Vagina (tissue), 2 donors: ENCODE measurements around the gene CDS2. TPM values are rescaled to one million over a fixed set of nuclear protein-coding genes. Genes with fewer than 3 reads are reported as not detected.

Experiments used
- DNase-seq, 2 donors: peaks; one replicate each; pipeline ENCODE4 v3.0.0-alpha.2; 2017; ENCODE audit errors: extremely low spot score in 2 of 2
- H3K27ac ChIP-seq: fragments of 200-600 bp; sonication (generic); one replicate; pipeline ENCODE4 v1.5.1; 2019
- H3K27me3 ChIP-seq: fragments of 200-600 bp; sonication (generic); one replicate; pipeline ENCODE4 v1.5.1; 2019
- H3K36me3 ChIP-seq, 2 donors: fragments of 200-600 bp; sonication (generic); one replicate each; pipeline ENCODE4 v1.5.1; 2017 to 2019
- H3K4me1 ChIP-seq: fragments of 200-600 bp; sonication (generic); one replicate; pipeline ENCODE4 v1.5.1; 2019
- H3K4me3 ChIP-seq, 2 donors: fragments of 200-600 bp; sonication (generic); 1 replicate in 1 of 2; 2 replicates in 1 of 2; pipeline ENCODE4 v1.5.1; 2016 to 2019
- H3K9me3 ChIP-seq: fragments of 200-600 bp; sonication (generic); one replicate; pipeline ENCODE4 v1.5.1; 2019
- CTCF ChIP-seq, 3 experiments: fragments of 450-650 bp in 2 of 3; fragments of 200-600 bp in 1 of 3; sonication (generic) in 1 of 3; IDR thresholded peaks; one replicate each; pipeline ENCODE4 v1.5.1; 2017 to 2019; ENCODE audit warnings: antibody characterized with exemption in 3 of 3, mild to moderate bottlenecking in 2 of 3, moderate library complexity in 2 of 3
- POLR2A ChIP-seq, 2 donors: fragments of 450-650 bp; IDR thresholded peaks; one replicate each; pipeline ENCODE4 v1.6.1; 2017; ENCODE audit warnings: antibody characterized with exemption in 2 of 2, mild to moderate bottlenecking in 2 of 2, moderate library complexity in 2 of 2
- POLR2AphosphoS5 ChIP-seq, 2 donors: sonication (generic); formaldehyde crosslinking; IDR thresholded peaks; one replicate each; pipeline ENCODE4 v1.9.0; 2017; ENCODE audit warnings: antibody characterized with exemption in 2 of 2, mild to moderate bottlenecking in 2 of 2, low read depth in 1 of 2; ENCODE audit not compliant: insufficient read depth in 1 of 2
- intact Hi-C: fragments of 100-400 bp; cut with DNase I; formaldehyde crosslinking; loops from one replicate; pipeline ENCODE4 v1.15.1; 2023
- small RNA-seq: library from RNA; depleted of rRNA; stranded (forward); fragments of <200 nt; gene quantifications from one replicate; pipeline ENCODE3, GENCODE V24; 2016
- total RNA-seq: library from RNA; depleted of rRNA; stranded (reverse); fragments of >200 nt; gene quantifications from one replicate; pipeline ENCODE4 v1.2.3, GENCODE V29; 2016

CDS2 gene
- total RNA-seq, 1 donor from 2014 or later: 24.8 TPM

- Histone ChIP-seq H3K27me3 (no peaks in the 10 kb centered on the region), H3K9me3 (no peaks in the 10 kb centered on the region), H3K27ac (no peak overlapping the region), H3K4me3 (no peak overlapping the region), H3K4me1 (no peaks in the 10 kb centered on the region), H3K36me3 (no peaks in the 10 kb centered on the region)
- intact Hi-C loops: no loop called here
- no peak for TF ChIP-seq POLR2AphosphoS5 (IDR thresholded peaks at IDR 0.05; ENCODE audit: insufficient read depth in 1 of 2, low read depth in 1 of 2)
- no peak for TF ChIP-seq CTCF (IDR thresholded peaks at IDR 0.05)
- TF ChIP-seq POLR2A (IDR thresholded peaks at IDR 0.05): no peak
- DNase-seq: no peak
Measured at GRCh38 chr20:5230544-5230943, 103.7 kb downstream of the CDS2 start.

- H3K9me3 ChIP-seq: no peaks in the 10 kb centered on the region
- TF ChIP-seq POLR2A (IDR thresholded peaks at IDR 0.05): no peak
- no peak for TF ChIP-seq POLR2AphosphoS5 (IDR thresholded peaks at IDR 0.05; ENCODE audit: insufficient read depth in 1 of 2, low read depth in 1 of 2)
- TF ChIP-seq CTCF (IDR thresholded peaks at IDR 0.05): no peak
- H3K4me3 ChIP-seq: no peak overlapping the region
- H3K27ac ChIP-seq: no peak overlapping the region
- no peaks in the 10 kb centered on the region for H3K4me1 ChIP-seq
- intact Hi-C loops: no loop called here
- no peak for DNase-seq
- H3K27me3 ChIP-seq: no peaks in the 10 kb centered on the region
- H3K36me3 ChIP-seq: no peaks in the 10 kb centered on the region
Measured at GRCh38 chr20:5234158-5234557, 107.3 kb downstream of the CDS2 start.

- no peaks in the 10 kb centered on the region for H3K27me3 ChIP-seq
- H3K27ac ChIP-seq: no peak overlapping the region
- TF ChIP-seq POLR2A (IDR thresholded peaks at IDR 0.05) (no peak), POLR2AphosphoS5 (IDR thresholded peaks at IDR 0.05; ENCODE audit: insufficient read depth in 1 of 2, low read depth in 1 of 2) (no peak), CTCF (IDR thresholded peaks at IDR 0.05) (no peak)
- DNase-seq: no peak
- no peaks in the 10 kb centered on the region for H3K4me1 ChIP-seq
- no peaks in the 10 kb centered on the region for H3K9me3 ChIP-seq
- no peak overlapping the region for H3K4me3 ChIP-seq
- H3K36me3 ChIP-seq: no peaks in the 10 kb centered on the region
- intact Hi-C loops: no loop called here
Measured at GRCh38 chr20:5234978-5235377, 108.2 kb downstream of the CDS2 start.

Small RNAs within 50 kb of the gene (small RNA-seq; reads per million reads assigned to genes)
- gene RF00019: not detected
- gene RF00568: not detected
- gene RNA5SP474: not detected

Other genes with a start within 250 kb of the CDS2 start
- 14.7 TPM for gene SLC23A2, start 125.5 kb upstream of the CDS2 start, total RNA-seq
- 58.9 TPM for gene TMEM230, start 13.9 kb upstream of the CDS2 start, total RNA-seq
- gene PCNA, start 7.0 kb upstream of the CDS2 start, total RNA-seq: 42.2 TPM
- gene PROKR2, start 189.9 kb downstream of the CDS2 start, total RNA-seq: not detected